CD4-positive, alpha-beta T cell treated with Interleukin-4 for 1 hour (primary cell): ENCODE measurements around the gene MXRA8.
"Not testable (repeated sequence)": the region's sequence is repeated elsewhere in the genome, so short reads cannot be mapped to it uniquely, and the experiment has no call there.

Experiments used
- DNase-seq, 2 donors: peaks; one replicate each; pipeline ENCODE4 v3.0.0-alpha.2; 2020 to 2022

Gene MXRA8, protein sequence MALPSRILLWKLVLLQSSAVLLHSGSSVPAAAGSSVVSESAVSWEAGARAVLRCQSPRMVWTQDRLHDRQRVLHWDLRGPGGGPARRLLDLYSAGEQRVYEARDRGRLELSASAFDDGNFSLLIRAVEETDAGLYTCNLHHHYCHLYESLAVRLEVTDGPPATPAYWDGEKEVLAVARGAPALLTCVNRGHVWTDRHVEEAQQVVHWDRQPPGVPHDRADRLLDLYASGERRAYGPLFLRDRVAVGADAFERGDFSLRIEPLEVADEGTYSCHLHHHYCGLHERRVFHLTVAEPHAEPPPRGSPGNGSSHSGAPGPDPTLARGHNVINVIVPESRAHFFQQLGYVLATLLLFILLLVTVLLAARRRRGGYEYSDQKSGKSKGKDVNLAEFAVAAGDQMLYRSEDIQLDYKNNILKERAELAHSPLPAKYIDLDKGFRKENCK

DNA sequence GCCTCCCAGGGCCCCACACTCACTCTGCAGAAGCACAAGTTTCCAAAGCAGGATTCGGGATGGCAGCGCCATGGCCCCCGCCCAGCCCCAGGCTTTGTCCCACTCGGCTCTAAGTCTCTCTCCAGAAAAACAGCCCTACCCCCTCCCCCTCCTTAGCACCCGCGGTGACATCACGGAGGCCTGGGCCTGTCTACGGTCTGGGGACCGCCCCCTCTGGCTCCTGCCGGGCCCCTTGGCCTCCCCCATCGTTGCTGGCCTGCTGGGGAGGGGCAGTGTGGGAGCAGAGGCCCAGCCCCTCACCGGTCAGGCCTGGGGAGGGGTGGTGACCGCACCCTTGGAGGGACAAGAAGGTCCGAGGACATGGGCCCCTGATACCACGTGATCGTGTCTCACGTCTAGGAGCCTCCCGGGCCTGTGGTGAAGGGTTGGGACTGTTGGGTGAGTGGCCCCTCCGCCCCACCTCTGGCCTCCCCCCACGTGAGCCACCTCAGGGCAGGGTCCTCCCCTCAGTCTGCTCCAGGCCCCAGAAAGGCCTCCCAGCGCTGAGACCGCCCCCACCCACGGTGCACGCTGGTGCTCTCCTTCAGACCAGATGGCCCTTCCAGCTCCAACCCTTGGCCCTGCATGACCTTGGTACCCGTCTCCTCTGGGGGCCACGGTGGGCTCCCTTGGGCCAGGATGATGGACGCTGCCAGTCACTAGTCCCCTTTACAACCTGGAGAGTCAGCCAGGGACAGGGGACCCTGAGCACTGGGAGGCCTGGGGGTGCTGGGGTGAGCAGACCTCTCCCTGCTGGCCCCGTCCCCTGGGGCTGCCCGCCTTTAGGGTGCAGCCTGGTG, at the start of gene MXRA8:
TSS of gene MXRA8 (minus strand) at position 123 of the 839 bp plus-strand sequence. CDS start at position 72, 51 bp downstream.
- no peak for DNase-seq

DNA sequence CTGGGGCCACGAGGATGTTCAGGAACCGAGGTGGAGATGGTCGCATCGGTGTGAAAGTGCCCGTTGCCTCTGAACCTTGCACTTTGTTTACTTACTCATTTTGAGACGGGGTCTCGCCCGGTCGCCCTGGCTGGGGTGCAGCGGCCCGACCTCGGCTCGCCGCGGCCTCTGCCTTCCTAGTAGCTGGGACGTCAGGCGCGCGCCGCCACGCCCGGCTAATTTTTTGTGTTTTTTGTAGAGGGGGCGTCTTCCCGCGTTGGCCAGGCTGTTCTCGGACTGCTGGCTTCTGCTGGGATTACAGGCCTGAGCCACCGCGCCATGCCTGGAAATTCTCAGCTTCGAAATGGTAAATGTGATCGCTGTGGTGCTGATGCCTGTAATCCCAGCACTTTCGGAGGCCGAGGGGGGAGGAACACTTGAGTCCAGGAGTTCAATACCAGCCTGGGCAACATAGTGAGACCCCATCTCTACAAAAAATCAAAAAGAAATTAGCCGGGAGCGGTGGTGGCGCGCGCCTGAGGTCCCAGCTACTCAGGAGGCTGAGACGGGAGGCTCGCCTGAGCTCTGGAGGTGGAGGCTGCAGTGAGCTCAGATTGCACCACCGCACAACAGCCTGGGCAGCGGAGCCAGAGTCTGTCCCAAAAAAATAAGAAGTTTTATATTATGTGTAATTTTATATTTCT, 49.4 kb upstream of the MXRA8 start:
- peak; percentile 26 to 37 for DNase-seq

DNA sequence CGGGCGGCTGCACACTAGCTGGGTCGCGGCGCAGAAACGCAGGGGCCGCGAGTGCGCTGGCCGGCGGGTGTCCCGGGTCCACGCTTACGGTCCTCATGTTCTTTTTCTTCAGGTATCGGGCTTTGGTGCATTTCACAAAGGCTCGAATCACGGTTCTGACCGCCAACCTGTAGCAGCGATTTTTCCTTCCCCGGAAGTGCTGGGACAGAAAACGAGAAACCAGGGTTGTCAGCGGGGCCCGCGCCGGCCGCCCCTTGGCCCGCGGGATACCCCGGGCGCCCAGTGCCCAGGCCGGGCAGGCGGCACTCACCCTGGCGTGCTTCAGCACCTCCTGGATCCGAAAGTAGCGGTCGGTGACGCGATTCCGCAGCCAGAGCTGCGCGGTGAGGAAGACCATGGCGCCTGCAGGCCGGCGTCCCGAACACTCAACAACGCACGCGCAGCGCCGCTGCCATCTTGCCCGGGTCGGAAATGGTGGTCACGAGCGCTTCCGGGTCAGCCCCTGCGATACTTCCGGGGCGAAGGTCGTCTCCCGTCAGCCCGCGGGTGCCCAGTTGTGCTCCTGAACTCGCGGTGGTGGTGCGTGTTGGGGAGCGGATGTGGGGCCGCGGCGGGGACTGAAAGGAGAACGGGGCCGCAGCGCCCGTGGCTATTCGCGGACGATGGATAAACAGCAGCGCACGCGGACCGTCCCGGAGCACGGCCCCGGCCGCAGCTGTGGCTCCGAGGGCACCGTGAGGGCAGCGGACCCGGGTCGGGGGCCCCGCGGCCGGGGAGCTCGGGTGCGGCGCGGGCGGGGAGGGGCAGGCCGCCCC, 48.7 kb upstream of the MXRA8 start, which contains the start of gene MRPL20:
TSS of gene MRPL20 (minus strand) at position 473 of the 815 bp plus-strand sequence. CDS start at position 397, 76 bp downstream.
- peak; percentile 95 to 96 for DNase-seq

DNA sequence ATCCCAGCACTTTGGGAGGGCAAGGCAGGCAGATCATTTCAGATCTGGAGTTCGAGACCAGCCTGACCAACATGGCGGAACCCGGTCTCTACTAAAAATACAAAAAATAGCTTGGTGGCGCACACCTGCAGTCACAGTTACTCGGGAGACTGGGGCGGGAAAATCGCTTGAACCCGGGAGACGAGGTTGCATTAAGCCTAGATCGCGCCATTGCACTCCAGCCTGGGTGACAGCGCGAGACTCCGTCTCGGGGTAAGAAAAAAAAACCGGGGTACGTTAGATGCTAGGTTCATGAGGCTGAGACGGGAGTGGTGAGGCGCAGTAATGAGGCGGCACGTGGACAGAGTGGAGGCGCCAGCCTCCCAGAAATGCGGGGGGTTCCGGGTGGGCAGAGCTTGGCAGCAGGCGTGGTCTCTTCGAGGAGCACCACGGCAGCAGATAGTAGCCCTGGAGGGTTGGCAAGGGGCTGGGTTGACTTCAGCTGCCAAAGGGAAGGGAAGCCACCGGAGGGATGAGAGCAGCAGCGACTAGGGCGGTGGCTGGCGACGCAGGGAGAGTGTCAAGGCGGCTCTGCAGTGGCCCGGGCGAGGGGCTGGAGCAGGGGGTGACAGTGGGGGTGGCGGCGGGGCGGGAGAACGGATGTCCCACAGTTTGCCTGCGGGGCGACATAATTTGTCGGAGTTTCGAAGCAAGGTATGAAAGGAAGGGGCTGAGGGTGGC, 47.9 kb upstream of the MXRA8 start:
- no peak for DNase-seq

DNA sequence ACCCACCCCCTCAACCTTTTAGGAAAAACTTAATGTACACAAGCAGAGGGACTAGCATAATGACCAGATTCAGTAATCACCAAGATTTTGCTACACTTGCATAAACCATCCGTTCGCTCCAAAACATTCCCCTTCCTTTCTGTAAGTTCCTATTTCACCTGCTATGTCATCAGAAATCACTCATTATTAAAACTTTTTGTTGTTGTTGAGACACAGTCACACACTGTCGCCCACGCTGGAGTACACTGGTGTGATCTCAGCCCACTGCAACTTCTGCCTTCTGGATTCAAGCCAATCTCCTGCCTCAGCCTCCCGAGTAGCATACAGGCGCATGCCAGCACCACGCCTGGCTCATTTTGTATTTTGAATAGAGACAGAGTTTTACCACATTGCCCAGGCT, 45.3 kb upstream of the MXRA8 start:
- DNase-seq, result no peak

DNA sequence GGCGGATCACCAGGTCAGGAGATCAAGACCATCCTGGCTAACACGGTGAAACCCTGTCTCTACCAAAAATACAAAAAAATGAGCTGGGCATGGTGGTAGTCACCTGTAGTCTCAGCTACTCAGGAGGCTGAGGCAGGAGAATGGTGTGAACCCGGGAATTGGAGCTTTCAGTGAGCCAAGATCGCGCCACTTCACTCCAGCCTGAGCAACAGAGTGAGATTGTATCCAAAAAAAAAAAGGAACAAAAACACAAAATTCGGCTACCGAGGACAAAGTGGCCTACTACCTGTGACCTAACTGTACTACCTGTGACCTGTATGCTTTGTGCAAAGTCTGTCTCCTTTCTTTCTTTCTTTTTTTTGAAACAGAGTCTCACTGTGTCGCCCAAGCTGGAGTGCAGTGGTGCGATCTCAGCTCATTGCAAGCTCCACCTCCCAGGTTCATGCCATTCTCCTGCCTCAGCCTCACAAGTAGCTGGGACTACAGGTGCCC, 44.6 kb upstream of the MXRA8 start:
- DNase-seq, result not testable (repeated sequence)

DNA sequence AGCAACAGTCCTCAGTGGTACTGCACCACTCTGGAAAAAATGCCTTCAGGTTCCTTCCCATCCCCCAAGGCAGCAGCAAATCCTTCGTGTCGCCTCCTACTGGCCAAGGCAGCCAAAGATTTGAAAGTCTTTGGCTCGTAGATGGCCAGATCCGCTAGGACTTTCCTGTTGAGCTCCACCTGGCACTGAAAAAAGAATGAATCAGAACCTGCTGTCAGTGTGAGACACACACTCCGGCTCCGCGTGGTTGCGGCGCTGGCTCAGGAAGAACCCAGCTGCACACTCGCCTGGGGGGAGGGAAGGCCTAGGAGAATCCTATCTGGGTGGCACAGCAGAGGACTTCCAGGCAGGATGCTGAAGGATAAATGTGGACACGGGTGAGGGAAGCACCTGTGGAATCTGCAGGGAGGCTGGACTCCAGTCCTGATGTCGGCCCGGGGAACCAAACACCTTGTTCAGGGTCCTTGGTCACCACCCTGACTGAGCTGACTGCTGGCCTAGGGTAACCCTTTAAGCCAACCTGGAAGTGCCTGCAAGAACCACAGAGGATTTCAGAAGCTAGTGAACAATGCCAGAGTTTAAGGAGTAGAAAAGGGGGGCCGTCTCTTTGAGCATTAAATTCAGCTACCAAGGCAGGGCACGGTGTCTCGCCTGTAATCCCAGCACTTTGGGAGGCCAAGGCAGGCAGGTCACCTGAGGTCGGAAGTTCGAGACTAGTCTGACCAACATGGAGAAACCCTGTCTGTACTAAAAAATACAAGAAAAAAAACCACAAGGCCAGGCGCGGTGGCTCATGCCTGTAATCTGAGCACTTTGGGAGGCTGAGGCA, 43.9 kb upstream of the MXRA8 start:
- DNase-seq, result peak; percentile 25 to 38

DNA sequence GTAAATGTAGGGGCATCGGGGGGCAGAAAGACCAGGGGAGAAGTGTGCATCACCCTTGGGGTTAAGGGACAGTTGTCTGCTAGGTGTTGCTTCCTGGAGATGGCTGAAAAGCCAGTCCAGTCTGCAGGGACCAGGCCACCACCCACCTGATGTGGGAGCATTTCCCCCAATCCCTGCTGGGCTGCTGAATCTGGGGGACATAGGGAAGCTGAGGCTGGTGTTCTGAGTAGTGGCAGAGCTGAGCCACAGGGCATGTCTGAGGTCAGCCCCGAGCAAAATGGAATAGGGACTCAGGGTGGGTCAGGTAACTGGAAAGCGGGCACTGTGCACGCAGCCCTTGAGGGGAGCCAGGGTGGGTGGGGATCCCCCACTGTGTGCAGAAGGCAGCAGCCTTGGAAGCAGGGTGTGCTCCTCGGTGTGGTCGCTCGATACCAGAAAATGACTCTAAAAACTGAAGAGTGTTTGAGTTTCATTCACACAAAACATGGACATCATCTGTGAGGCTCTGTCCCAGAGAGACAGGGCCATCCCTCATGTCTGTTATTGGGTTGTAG, 43.2 kb upstream of the MXRA8 start:
- DNase-seq, result no peak

DNA sequence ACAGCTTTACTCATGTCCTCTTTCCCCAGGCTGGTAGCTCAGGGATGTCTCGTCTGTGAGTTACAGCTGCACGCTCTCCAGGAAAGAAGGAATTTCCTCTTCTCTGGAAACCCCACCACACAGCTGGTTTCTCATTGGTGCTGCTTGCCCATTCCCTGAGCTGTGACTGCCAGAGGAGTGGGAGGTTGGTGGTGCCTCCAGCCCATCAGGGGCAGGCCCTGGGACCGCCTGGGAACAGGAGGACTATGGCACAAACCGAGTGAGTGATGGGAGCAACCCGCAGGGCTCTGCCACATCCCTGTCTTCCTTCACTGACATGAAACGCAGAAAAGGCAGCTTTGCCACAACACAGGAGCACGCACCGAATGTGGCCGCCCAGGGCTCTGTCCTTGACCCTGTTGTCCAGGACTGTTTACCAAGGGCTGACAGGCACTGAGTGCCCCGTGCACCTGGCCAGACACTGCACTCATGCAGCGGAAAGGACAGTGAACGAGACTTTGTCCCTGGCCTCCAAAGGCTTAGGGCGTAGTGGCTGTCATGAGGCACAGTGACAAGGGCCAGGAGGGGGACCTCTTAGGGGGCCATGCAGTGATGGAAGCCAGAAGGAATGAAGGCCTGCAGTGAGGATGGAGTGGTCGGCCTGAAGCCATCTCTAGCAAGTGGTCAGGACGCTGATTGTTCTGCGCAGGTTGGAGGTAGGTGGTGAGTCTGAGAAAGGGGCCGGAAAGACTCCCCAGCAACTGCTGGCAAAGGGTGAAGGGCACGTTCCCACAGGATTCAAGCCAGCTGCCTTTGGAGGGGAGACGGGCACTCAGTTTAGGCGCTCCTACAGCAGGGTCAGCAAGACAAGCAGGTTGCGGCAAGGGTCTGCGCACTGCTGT, 42.5 kb upstream of the MXRA8 start:
- DNase-seq, result no peak

DNA sequence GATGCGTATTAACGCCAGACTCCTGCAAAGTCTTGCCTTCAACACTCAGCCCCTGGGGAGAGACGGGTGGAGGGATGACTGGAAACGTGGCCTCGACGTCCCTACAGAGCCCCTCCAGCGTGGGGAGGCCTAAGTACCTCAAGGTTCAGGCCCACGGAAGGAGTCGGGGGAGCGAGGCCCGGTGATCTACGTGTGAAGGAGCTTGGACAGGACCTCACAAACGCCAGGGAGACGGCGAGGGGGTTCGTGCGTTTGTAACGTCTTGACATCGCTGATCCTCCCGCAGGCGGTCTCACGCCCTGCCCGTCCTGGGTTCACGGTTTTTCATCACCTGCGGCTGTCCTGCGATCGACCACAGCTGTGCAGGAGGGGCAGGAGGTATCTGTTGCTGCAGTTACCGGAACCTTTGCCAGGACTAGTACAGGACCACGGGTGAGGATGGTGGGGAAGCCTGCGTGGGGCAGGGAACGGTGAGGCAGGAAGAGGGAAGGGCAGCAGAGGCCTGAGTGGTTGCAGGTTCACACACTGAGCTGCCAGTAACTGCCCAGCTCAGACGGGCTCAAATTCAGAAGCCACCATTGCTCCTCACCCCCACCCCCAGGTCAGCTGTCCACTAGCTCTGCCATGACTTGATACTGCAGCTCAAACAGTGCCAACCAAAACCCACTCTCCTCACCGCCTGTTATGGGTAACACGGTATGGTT, 41.7 kb upstream of the MXRA8 start:
- DNase-seq, result peak in 1 of 2 donors; percentile 21

DNA sequence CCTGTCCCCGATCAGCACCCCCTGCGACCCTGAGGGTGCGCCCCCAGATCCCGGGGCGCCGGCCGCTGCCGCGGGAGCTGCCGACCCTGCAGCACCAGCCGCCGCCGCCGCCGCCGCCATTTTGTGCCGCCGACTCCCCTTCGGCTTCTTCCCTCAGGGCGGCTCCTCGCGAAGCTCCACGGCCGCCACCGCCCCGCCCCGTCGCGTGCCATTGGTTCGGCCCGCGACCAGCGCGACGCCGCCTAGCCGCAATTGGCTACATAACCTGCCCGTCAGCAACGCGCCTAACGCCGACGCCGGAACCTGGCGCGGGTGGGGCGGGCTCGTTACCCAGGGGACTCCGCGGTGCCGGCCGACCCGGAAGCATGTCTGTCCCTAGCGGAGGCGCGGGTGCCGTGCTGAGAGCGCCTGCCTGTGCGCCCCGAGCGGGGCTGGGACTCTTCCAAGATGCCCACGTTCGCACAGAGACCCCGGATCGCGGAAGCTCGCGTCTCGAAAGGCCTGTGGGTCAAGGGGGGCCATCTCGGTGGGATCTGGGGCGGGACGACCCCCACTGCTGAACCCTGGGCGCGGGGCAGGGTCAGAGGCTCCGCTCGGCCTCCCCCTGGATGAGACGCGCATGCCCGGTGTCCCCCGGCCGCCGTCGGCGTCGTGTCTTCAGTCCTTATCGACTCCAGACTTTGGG, 41.0 kb upstream of the MXRA8 start, which contains the start of gene CCNL2:
TSS of gene CCNL2 (minus strand) at position 149 of the 685 bp plus-strand sequence. CDS start at position 120, 29 bp downstream.
- DNase-seq, result peak; percentile 98 to 99

DNA sequence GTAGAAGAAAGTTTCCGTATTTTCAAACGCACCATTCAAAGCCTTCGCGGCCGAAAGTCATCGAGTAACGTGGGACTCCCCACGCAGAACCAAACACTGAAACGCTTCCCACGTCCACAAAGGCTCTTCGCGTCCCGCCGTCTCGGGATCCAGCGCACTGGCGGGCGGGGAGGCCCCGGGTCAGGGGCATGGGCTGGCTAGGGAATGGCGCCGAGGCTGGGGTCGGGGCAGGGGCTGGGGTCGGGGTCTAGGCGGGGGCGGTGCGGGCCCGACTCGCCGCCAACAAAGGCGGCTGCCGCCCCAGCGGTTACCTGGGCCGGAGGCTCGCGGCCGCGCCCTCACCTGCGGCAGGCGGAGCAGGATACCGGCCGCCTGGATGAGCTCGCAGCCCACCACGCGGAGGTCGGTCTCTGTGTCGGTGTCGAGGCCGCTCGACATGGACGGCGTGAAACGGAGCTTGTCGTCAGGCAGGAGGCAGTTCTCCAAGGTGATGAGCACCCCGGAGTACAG, 40.4 kb upstream of the MXRA8 start:
- DNase-seq, result no peak

DNA sequence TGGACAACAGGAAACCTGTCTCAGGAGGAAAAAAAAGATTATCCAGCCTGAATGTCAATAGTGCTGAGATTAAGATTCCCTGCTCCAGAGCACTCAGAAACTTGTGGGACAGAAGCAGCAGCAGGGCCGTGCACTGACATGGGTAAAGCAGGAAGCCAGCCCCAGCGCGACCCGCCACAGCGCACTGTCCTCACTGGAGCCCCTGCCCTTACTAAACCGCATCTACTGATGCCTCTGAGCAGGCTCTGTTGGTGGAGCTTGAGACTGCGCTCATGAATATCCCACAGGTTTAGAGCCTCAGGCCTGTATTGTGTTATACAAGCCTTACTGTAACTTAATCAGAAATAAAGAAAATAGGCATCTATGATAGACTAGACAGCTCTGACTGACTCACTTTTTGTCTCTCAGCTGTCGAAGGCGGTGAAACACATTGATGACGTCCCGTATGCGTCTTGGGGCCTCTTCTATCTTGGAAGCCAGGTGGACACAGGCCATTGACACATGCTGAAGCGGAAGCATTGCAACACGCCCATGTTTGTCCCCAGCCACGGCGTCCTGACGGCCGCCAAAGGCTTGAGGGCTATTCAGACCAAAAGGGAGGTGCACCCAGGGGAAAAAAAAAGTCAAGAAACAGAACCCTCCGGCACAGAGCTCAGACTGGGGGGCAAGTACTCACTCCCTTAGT, 39.6 kb upstream of the MXRA8 start:
- DNase-seq, result no peak

DNA sequence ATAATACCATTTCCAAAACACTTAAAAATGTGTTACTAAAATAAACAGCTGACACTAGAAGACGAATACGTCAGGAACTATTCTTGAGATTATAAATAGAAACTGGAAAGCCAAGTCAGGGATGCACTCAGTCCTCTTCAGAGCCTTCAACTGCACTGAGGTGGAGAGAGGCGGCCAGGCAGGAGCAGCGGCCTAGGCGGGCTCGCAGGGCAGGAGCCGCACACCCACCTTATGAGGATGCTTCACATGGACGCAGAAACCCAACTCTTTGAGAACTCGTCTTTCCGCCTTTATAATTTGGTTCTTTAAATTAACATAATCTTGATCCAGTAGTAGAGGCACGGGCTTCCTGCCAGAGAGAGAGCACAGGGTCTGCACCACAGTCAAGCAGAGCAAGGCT, 36.8 kb upstream of the MXRA8 start:
- no peak for DNase-seq

DNA sequence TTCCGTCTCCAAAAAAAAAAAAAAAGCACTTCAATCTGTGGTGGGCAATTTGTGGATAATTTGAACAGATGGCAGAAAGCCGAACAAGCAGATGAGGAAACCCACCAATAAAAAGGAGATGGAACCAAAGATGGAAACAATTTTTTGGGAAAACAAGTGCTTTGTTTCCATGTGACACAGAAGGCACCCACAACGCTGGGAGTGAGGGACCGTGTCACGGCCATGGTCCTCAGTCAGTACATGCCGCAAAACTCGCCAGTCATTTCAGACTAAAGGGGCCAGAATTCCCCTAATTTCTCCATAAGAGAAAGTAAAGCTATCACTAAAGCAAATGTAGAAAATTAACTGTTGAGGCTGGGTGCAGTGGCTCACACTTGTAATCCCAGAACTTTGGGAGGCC, 35.8 kb upstream of the MXRA8 start:
- DNase-seq, result no peak

DNA sequence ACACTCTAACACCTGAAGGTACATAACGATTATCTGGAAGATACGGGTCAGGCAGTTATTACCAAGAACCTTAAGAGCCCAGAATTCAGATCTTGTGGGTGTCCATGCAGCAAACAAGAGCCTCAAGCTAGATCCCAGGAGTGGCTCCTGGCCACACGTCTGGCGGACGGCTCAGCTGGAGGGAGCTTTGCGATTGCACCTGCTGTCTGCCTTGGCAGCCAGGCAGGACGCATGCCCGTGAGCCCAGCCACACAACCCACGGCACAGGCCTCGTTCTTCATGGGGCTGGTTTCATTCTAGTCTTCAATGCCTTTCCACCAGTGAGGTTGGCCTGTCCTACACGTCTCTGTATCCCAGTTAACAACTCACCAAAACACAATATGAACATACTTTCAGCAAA, 35.1 kb upstream of the MXRA8 start:
- DNase-seq, result no peak

DNA sequence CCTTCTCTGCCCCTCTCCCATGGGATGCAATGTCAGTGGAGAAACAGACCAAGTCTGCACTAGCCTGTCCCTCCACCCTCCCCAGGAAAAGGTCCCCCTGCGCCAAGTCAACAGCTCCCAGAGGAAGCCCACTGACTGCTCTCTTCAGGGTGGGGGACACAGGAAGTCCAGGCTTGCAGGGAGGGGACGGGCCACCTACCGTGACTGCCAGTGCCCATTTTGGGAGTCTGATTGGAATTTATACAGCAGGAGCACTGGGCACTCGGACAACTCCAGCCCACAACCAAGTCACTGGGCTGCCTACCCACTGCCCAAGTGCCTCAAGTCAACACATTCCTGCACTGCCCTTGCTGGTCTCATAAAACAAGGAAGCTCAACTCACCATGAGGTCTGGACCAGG, 34.7 kb upstream of the MXRA8 start:
- DNase-seq, result no peak
